SU-DHL-6 (cell line): ENCODE results near the gene JSRP1.

ENCODE experiments used
- H2AFZ ChIP-seq: fragments of 200-600 bp; sonication (generic); 2 replicates; pipeline ENCODE4 v1.6.1; 2014; ENCODE audit warnings: low read depth, mild to moderate bottlenecking, moderate library complexity, mixed read lengths, antibody characterized with exemption, low read length; ENCODE audit not compliant: severe bottlenecking
- H3F3A ChIP-seq: fragments of 200-600 bp; shearing (Covaris generic); 2 replicates; pipeline ENCODE4 v1.6.0; 2016; ENCODE audit warnings: antibody characterized with exemption, mild to moderate bottlenecking; ENCODE audit not compliant: insufficient read depth
- H3K27ac ChIP-seq: fragments of 200-600 bp; sonication (generic); 2 replicates; pipeline ENCODE4 v1.5.1; 2016; ENCODE audit warnings: low read depth, mild to moderate bottlenecking, low read length, moderate library complexity, mixed read lengths
- H3K27me3 ChIP-seq: fragments of 200-600 bp; sonication (generic), shearing (Covaris generic); 2 replicates; pipeline ENCODE4 v1.6.0; 2014; ENCODE audit warnings: mild to moderate bottlenecking, low read length
- H3K36me3 ChIP-seq: fragments of 200-600 bp; sonication (generic); 2 replicates; pipeline ENCODE4 v1.6.1; 2014; ENCODE audit warnings: mild to moderate bottlenecking, low read length, mixed read lengths
- H3K4me2 ChIP-seq: fragments of 300-600, 200-600 bp; shearing (Covaris generic), sonication (generic); 2 replicates; pipeline ENCODE4 v1.6.0; 2014; ENCODE audit warnings: low read length, low read depth, mild to moderate bottlenecking; ENCODE audit not compliant: poor library complexity, severe bottlenecking
- H3K4me3 ChIP-seq: fragments of 200-600 bp; sonication (generic); 2 replicates; pipeline ENCODE4 v1.5.1; 2014; ENCODE audit warnings: antibody characterized with exemption, low read length, mild to moderate bottlenecking, mixed read lengths; ENCODE audit not compliant: insufficient read depth, poor library complexity, severe bottlenecking
- H3K79me2 ChIP-seq: fragments of 200-600 bp; sonication (generic); 2 replicates; pipeline ENCODE4 v1.6.1; 2014; ENCODE audit warnings: mild to moderate bottlenecking, low read length, moderate library complexity; ENCODE audit not compliant: insufficient read depth
- H3K9ac ChIP-seq: fragments of 200-600 bp; sonication (generic); 2 replicates; pipeline ENCODE4 v1.7.0; 2014; ENCODE audit warnings: mild to moderate bottlenecking, low read length
- H3K9me2 ChIP-seq: fragments of 200-600 bp; sonication (generic); replicated peaks from 2 replicates; pipeline ENCODE4 v1.6.1; 2014; ENCODE audit warnings: low read length; ENCODE audit not compliant: insufficient read depth
- H3K9me3 ChIP-seq: fragments of 200-600 bp; sonication (generic); 2 replicates; pipeline ENCODE4 v1.6.1; 2014; ENCODE audit warnings: low read length, mixed read lengths; ENCODE audit not compliant: insufficient read depth
- H4K20me1 ChIP-seq: fragments of 200-600 bp; sonication (generic); 2 replicates; pipeline ENCODE4 v1.6.1; 2014; ENCODE audit warnings: low read depth, mild to moderate bottlenecking, antibody characterized with exemption, low read length, moderate library complexity, mixed read lengths
- EZH2phosphoT487 ChIP-seq: fragments of 200-600 bp; sonication (generic), shearing (Covaris generic); conservative IDR thresholded peaks from 2 replicates; pipeline ENCODE4 v1.6.1; 2018; ENCODE audit warnings: mild to moderate bottlenecking, antibody characterized with exemption, low read length, moderate library complexity, mixed read lengths
- TF ChIP-seq, protein P1 (sequence below): fragments of 200-600 bp; sonication (generic); IDR thresholded peaks from one replicate; pipeline ENCODE4 v1.5.1; 2017; ENCODE audit warnings: antibody characterized with exemption, mild to moderate bottlenecking, low read length, moderate library complexity; ENCODE audit not compliant: insufficient read depth, poor library complexity, severe bottlenecking

The JSRP1 gene

GRCh38 chr19:2252797-2253105, 3.5 kb downstream of the JSRP1 start:
- H3K4me3 ChIP-seq, result no peak overlapping the region
- H3K27ac ChIP-seq, result no peak overlapping the region
- no peak overlapping the region for H2AFZ ChIP-seq
- peaks cover 32% of the 10 kb centered on the region for H3F3A ChIP-seq
- H3K9me2 ChIP-seq, result no peaks in the 10 kb centered on the region
- H3K4me2 ChIP-seq, result peak overlapping the region; percentile 66
- H3K79me2 ChIP-seq, result no peaks in the 10 kb centered on the region
- no peaks in the 10 kb centered on the region for H3K9me3 ChIP-seq
- peak overlapping the region; percentile 37; the same call in 1 of the 2 replicates for H3K9ac ChIP-seq
- H4K20me1 ChIP-seq, result no peaks in the 10 kb centered on the region
- TF ChIP-seq EZH2phosphoT487, result no peak
- TF ChIP-seq, protein P1, sequence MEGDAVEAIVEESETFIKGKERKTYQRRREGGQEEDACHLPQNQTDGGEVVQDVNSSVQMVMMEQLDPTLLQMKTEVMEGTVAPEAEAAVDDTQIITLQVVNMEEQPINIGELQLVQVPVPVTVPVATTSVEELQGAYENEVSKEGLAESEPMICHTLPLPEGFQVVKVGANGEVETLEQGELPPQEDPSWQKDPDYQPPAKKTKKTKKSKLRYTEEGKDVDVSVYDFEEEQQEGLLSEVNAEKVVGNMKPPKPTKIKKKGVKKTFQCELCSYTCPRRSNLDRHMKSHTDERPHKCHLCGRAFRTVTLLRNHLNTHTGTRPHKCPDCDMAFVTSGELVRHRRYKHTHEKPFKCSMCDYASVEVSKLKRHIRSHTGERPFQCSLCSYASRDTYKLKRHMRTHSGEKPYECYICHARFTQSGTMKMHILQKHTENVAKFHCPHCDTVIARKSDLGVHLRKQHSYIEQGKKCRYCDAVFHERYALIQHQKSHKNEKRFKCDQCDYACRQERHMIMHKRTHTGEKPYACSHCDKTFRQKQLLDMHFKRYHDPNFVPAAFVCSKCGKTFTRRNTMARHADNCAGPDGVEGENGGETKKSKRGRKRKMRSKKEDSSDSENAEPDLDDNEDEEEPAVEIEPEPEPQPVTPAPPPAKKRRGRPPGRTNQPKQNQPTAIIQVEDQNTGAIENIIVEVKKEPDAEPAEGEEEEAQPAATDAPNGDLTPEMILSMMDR, result no peak
- H3K36me3 ChIP-seq, result no peaks in the 10 kb centered on the region
- no peaks in the 10 kb centered on the region for H3K27me3 ChIP-seq

- no peaks in the 10 kb centered on the region for H3K79me2 ChIP-seq
These were observed 4.0 kb downstream of the JSRP1 start for GRCh38 chr19:2252055-2252796.

GRCh38 chr19:2251106-2252054, 4.8 kb downstream of the JSRP1 start:
- no peaks in the 10 kb centered on the region for H3K79me2 ChIP-seq
- H3K27me3 ChIP-seq, result no peaks in the 10 kb centered on the region
- H3K9me3 ChIP-seq, result no peaks in the 10 kb centered on the region
- H3K4me3 ChIP-seq, result no peak overlapping the region
- no peaks in the 10 kb centered on the region for H3K9me2 ChIP-seq
- H4K20me1 ChIP-seq, result no peaks in the 10 kb centered on the region
- peaks cover 31% of the 10 kb centered on the region for H3F3A ChIP-seq
- H2AFZ ChIP-seq, result no peak overlapping the region
- TF ChIP-seq, protein P1, result no peak
- no peak for TF ChIP-seq EZH2phosphoT487
- H3K9ac ChIP-seq, result no peak overlapping the region
- no peaks in the 10 kb centered on the region for H3K36me3 ChIP-seq
- no peak overlapping the region for H3K27ac ChIP-seq
- no peak overlapping the region for H3K4me2 ChIP-seq

More at GRCh38 chr19:2252055-2252796, 4.0 kb downstream of the JSRP1 start:
- Histone ChIP-seq H3K27ac (no peak overlapping the region), H3K27me3 (no peaks in the 10 kb centered on the region), H3K4me2 (no peak overlapping the region), H4K20me1 (no peaks in the 10 kb centered on the region), H2AFZ (no peak overlapping the region), H3K36me3 (no peaks in the 10 kb centered on the region), H3K9me2 (no peaks in the 10 kb centered on the region), H3K9ac (no peak overlapping the region), H3F3A (peaks cover 32% of the 10 kb centered on the region), H3K9me3 (no peaks in the 10 kb centered on the region), H3K4me3 (no peak overlapping the region)
- TF ChIP-seq EZH2phosphoT487, result no peak
- TF ChIP-seq, protein P1, result no peak
